Measurements from ENCODE around the gene CCDC142.

DNA sequence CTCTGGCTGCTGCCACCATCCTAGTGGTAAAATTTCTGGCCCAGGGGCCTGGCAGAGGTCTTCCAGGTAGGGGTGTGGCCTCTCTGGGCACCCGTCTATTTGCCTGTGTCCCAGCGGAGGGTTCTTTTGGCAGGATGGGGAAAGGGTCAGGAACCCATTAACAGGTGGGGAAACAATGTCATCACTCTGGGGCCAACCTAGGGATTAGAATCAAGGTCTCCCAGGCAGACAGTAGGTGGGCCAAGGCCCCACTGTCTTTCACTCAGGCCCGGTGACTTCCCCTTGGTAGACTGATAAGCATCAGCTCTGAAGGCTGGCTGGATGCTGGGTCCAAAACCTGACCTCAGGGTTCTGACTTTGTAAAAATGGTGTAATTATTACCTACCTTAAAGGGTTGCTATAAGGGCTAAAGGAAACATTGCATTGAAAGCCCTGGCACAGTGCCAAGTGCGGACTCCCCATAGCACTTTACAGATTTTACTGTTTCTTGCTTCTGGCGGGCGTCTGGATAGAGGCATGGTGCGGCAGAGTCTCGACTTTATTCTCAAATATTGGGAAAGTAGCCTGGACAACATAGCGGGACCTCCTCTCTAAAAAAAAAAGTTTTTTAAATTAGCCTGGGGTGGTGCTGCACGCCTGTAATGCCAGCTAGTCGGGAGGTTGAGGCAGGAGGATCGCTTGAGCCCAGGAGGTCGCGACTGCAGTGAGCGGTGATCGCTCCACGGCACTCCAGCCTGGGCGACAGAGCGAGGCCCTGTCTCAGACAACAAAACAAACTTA, 14.4 kb upstream of the CCDC142 start:
- no peak for TF ChIP-seq TAF1 (conservative IDR thresholded peaks at IDR 0.05)
- no peak for TF ChIP-seq MAX (IDR thresholded peaks at IDR 0.05)
- no peak for TF ChIP-seq CTCF (IDR thresholded peaks at IDR 0.05; ENCODE audit: low read depth, low read length, missing input control)
- no peak for TF ChIP-seq SP1 (IDR thresholded peaks at IDR 0.05)
- TF ChIP-seq, protein P1, sequence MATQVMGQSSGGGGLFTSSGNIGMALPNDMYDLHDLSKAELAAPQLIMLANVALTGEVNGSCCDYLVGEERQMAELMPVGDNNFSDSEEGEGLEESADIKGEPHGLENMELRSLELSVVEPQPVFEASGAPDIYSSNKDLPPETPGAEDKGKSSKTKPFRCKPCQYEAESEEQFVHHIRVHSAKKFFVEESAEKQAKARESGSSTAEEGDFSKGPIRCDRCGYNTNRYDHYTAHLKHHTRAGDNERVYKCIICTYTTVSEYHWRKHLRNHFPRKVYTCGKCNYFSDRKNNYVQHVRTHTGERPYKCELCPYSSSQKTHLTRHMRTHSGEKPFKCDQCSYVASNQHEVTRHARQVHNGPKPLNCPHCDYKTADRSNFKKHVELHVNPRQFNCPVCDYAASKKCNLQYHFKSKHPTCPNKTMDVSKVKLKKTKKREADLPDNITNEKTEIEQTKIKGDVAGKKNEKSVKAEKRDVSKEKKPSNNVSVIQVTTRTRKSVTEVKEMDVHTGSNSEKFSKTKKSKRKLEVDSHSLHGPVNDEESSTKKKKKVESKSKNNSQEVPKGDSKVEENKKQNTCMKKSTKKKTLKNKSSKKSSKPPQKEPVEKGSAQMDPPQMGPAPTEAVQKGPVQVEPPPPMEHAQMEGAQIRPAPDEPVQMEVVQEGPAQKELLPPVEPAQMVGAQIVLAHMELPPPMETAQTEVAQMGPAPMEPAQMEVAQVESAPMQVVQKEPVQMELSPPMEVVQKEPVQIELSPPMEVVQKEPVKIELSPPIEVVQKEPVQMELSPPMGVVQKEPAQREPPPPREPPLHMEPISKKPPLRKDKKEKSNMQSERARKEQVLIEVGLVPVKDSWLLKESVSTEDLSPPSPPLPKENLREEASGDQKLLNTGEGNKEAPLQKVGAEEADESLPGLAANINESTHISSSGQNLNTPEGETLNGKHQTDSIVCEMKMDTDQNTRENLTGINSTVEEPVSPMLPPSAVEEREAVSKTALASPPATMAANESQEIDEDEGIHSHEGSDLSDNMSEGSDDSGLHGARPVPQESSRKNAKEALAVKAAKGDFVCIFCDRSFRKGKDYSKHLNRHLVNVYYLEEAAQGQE (IDR thresholded peaks at IDR 0.05): no peak
- TF ChIP-seq RAD21 (IDR thresholded peaks at IDR 0.05): no peak
- no peak for TF ChIP-seq GABPA (IDR thresholded peaks at IDR 0.05 in 1 of 2, conservative IDR thresholded peaks at IDR 0.05 in 1 of 2)
- TF ChIP-seq, protein P2, sequence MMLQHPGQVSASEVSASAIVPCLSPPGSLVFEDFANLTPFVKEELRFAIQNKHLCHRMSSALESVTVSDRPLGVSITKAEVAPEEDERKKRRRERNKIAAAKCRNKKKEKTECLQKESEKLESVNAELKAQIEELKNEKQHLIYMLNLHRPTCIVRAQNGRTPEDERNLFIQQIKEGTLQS (IDR thresholded peaks at IDR 0.05): no peak
- TF ChIP-seq JUND (IDR thresholded peaks at IDR 0.05): no peak
- TF ChIP-seq YY1 (IDR thresholded peaks at IDR 0.05): no peak
- TF ChIP-seq FOXA1 (IDR thresholded peaks at IDR 0.05): no peak
- TF ChIP-seq HNF4G (IDR thresholded peaks at IDR 0.05): no peak

Data from liver (tissue), 3 donors.